Thyroid gland (tissue), 4 donors: ENCODE data around the gene CPA5. TPM values are rescaled to one million over a fixed set of nuclear protein-coding genes. Genes with fewer than 3 reads are reported as not detected.

Experiments
- DNase-seq, 2 donors: peaks; one replicate each; pipeline ENCODE4 v3.0.0-alpha.2; 2019
- H3K27ac ChIP-seq, 3 donors: fragments of 200-600 bp; sonication (generic); 1 replicate in 2 of 3; 2 replicates in 1 of 3; pipeline ENCODE4 v1.5.1; 2016 to 2019; ENCODE audit warnings: mild to moderate bottlenecking in 1 of 3, moderate library complexity in 1 of 3
- H3K27me3 ChIP-seq: fragments of 200-600 bp; sonication (generic); one replicate; pipeline ENCODE4 v1.5.1; 2019
- H3K36me3 ChIP-seq, 2 donors: fragments of 200-600 bp; sonication (generic); one replicate each; pipeline ENCODE4 v1.5.1; 2016 to 2019
- H3K4me1 ChIP-seq, 2 donors: fragments of 200-600 bp; sonication (generic); one replicate each; pipeline ENCODE4 v1.5.1; 2017 to 2019
- H3K4me3 ChIP-seq, 3 donors: fragments of 200-600 bp; sonication (generic); replicated peaks in 1 of 3; 1 replicate in 2 of 3; 2 replicates in 1 of 3; pipeline ENCODE4 v1.5.1; 2016; ENCODE audit warnings: mild to moderate bottlenecking in 1 of 3
- H3K9me3 ChIP-seq: fragments of 200-600 bp; sonication (generic); one replicate; pipeline ENCODE4 v1.5.1; 2017
- POLR2A ChIP-seq, 2 donors: fragments of 450-650 bp; IDR thresholded peaks; one replicate each; pipeline ENCODE4 v1.6.1; 2017; ENCODE audit warnings: antibody characterized with exemption in 2 of 2, mild to moderate bottlenecking in 2 of 2, moderate library complexity in 1 of 2
- WGBS, 2 donors: methylation state at CpG; one replicate each; pipeline ENCODE4 v1.1.5; 2017; 5-methylcytosine and 5-hydroxymethylcytosine counted together
- intact Hi-C: fragments of 100-400 bp; cut with DNase I; formaldehyde crosslinking; loops from one replicate; pipeline ENCODE4 v1.15.1; 2023
- total RNA-seq, 4 donors: library from RNA; depleted of rRNA; stranded (reverse); fragments of >200 nt; gene quantifications; one replicate each; pipeline ENCODE4 v1.2.3, GENCODE V29; 2016
- TF ChIP-seq, protein P1 (sequence below), 6 experiments: fragments of 200-600 bp in 3 of 6; fragments of 450-650 bp in 3 of 6; sonication (generic) in 3 of 6; IDR thresholded peaks; one replicate each; pipeline ENCODE4 v1.5.1; 2016 to 2019; ENCODE audit warnings: antibody characterized with exemption in 6 of 6, mild to moderate bottlenecking in 2 of 6, inconsistent platforms in 1 of 6, moderate library complexity in 1 of 6

The CPA5 gene
- total RNA-seq, 4 donors from 2014 or later, result not detected

DNA sequence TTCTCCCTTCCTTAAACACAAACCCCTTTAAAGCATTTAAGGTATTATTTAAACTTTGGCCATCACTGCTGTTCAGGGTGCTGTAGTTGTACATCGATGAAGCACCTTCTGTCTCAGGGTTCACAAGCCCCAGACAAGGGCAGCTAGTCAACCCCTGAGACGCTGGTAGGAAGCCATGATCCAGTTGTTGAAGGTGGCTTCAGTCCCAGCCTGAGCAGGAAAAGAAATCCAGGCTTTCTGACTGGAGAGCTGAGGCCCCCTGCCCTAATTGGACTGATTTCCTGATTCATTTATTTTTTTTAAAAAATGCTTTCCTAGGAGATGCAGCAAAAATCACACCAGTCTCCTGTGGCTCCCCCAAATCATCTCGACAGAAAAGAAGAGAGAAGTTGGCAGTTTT, 51.5 kb downstream of the CPA5 start:
- no peaks in the 10 kb centered on the region for H3K27me3 ChIP-seq
- no peaks in the 10 kb centered on the region for H3K9me3 ChIP-seq
- intact Hi-C loops, result no loop called here
- WGBS, 2 donors, result 59 to 79% methylated on average over 3 of the region's 3 CpGs
- no peaks in the 10 kb centered on the region for H3K36me3 ChIP-seq
- no peaks in the 10 kb centered on the region for H3K4me1 ChIP-seq
- no peak overlapping the region for H3K27ac ChIP-seq
- no peak for DNase-seq
- no peak for TF ChIP-seq POLR2A (IDR thresholded peaks at IDR 0.05)
- TF ChIP-seq, protein P1, sequence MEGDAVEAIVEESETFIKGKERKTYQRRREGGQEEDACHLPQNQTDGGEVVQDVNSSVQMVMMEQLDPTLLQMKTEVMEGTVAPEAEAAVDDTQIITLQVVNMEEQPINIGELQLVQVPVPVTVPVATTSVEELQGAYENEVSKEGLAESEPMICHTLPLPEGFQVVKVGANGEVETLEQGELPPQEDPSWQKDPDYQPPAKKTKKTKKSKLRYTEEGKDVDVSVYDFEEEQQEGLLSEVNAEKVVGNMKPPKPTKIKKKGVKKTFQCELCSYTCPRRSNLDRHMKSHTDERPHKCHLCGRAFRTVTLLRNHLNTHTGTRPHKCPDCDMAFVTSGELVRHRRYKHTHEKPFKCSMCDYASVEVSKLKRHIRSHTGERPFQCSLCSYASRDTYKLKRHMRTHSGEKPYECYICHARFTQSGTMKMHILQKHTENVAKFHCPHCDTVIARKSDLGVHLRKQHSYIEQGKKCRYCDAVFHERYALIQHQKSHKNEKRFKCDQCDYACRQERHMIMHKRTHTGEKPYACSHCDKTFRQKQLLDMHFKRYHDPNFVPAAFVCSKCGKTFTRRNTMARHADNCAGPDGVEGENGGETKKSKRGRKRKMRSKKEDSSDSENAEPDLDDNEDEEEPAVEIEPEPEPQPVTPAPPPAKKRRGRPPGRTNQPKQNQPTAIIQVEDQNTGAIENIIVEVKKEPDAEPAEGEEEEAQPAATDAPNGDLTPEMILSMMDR (IDR thresholded peaks at IDR 0.05), result no peak
- no peak overlapping the region for H3K4me3 ChIP-seq

DNA sequence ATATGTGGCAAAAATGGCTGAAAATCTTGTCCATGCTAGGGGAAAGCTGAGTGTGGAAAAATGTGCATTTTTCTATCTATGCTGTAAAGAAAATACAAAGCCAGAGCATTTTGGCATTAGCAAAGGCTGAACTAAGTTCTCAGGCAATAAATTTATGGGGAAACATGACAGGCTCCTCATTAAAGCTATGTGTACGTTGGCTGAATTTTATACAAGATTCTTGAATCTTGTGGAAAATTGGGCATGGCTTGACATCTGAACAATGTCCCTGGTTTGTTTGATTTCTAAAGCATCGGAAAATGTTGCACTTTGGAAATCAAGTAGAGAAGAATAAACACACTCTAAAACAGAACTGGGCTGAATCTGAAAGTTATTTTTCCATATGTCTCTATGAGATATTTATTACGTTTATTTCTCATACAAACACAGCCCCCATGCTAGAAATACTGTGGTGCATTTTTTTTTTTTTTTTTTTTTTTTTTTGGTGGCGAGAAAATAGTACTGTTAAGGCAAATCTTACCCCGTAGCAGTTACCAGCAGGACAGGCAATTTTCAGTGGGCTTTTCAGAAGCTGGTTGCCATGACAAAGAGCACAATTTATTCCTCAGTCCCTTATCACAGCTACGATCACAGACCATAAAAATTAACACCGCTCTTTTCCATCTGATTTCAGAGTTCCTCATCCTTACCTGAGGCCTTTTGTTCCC, 52.6 kb downstream of the CPA5 start:
- Histone ChIP-seq H3K27me3 (no peaks in the 10 kb centered on the region), H3K4me3 (no peak overlapping the region), H3K9me3 (no peaks in the 10 kb centered on the region), H3K4me1 (no peaks in the 10 kb centered on the region), H3K36me3 (no peaks in the 10 kb centered on the region), H3K27ac (no peak overlapping the region)
- intact Hi-C loops, result no loop called here
- no peak for DNase-seq
- no peak for TF ChIP-seq POLR2A (IDR thresholded peaks at IDR 0.05)
- TF ChIP-seq, protein P1 (IDR thresholded peaks at IDR 0.05), result no peak
- 84 to 87% methylated on average over 7 of the region's 7 CpGs for WGBS, 2 donors

GRCh38 chr7:130397758-130398073, 53.1 kb downstream of the CPA5 start:
- H3K27me3 ChIP-seq, result no peaks in the 10 kb centered on the region
- no peak for DNase-seq
- H3K9me3 ChIP-seq, result no peaks in the 10 kb centered on the region
- 87 to 95% methylated on average over 3 of the region's 3 CpGs for WGBS, 2 donors
- no peaks in the 10 kb centered on the region for H3K36me3 ChIP-seq
- H3K27ac ChIP-seq, result no peak overlapping the region
- intact Hi-C loops, result no loop called here
- no peak overlapping the region for H3K4me3 ChIP-seq
- no peaks in the 10 kb centered on the region for H3K4me1 ChIP-seq
- TF ChIP-seq, protein P1 (IDR thresholded peaks at IDR 0.05), result no peak
- TF ChIP-seq POLR2A (IDR thresholded peaks at IDR 0.05), result no peak

GRCh38 chr7:130398526-130399090, 54.0 kb downstream of the CPA5 start:
- intact Hi-C loops, result no loop called here
- no peak for DNase-seq

DNA sequence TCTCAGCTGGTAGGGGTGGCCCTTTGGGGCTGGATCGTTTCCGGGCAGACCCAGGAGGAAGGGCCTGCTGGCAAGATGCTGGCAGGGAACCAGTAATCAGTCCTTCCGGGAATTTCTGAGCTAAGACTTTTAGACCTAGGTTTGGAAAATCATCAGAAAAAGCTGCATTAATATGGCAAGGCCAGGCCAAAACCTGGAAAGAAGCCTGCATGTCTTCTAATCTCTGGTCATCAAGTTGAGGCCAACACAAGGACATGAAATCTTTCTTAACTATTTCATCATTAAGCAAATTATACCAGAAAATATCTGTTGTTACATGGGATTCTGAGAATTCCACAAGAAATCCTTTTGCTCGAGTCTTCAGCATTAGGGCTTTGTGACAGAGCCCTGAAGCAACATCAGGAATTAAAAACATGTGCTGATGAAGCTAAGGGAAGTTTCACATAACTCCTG, 55.5 kb downstream of the CPA5 start:
- intact Hi-C loops, result no loop called here
- WGBS, 2 donors, result 69 to 73% methylated on average over 4 of the region's 4 CpGs
- H3K36me3 ChIP-seq, result no peaks in the 10 kb centered on the region
- no peaks in the 10 kb centered on the region for H3K4me1 ChIP-seq
- no peaks in the 10 kb centered on the region for H3K27me3 ChIP-seq
- TF ChIP-seq POLR2A (IDR thresholded peaks at IDR 0.05), result no peak
- TF ChIP-seq, protein P1 (IDR thresholded peaks at IDR 0.05), result no peak
- no peak overlapping the region for H3K4me3 ChIP-seq
- no peak for DNase-seq
- no peaks in the 10 kb centered on the region for H3K9me3 ChIP-seq
- H3K27ac ChIP-seq, result no peak overlapping the region

More at GRCh38 chr7:130398526-130399090, 54.0 kb downstream of the CPA5 start:
- Histone ChIP-seq H3K27me3 (no peaks in the 10 kb centered on the region), H3K9me3 (no peaks in the 10 kb centered on the region), H3K4me3 (no peak overlapping the region), H3K27ac (no peak overlapping the region), H3K36me3 (no peaks in the 10 kb centered on the region), H3K4me1 (no peaks in the 10 kb centered on the region)
- 86 to 93% methylated on average over 8 of the region's 8 CpGs for WGBS, 2 donors
- TF ChIP-seq, protein P1 (IDR thresholded peaks at IDR 0.05), result no peak
- no peak for TF ChIP-seq POLR2A (IDR thresholded peaks at IDR 0.05)
